HG02588 (cell line): ENCODE results near the gene MAP3K20.
"Not testable (repeated sequence)": the region's sequence is repeated elsewhere in the genome, so short reads cannot be mapped to it uniquely, and the experiment has no call there.

Source experiments
- ATAC-seq: cut with Tn5 transposase; IDR thresholded peaks from one replicate; pipeline ENCODE4 v1.9.1; 2021; ENCODE audit warnings: mild to moderate bottlenecking, moderate library complexity; ENCODE audit not compliant: unreplicated experiment

The MAP3K20 gene

GRCh38 chr2:173119069-173119807, 43.6 kb downstream of the MAP3K20 start:
- ATAC-seq = peak; percentile 42

DNA sequence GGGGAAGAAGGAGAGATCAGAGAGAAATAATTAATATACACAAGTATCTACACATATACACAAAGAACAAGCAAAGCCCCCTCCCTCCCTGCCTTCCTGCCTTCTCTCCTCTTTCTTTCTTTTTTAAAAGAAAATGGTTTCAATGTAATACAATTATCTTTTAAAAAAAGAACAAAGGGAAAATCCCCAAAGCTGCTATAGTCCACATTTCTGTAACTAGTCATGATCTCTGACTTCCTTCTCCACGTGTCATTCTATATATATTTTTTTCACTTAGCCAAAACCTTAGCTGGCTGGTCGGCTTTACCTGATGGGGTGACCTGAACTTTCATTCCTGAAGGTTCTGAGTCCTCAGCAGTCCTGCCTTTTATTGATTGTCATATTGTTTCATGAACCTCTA, 44.3 kb downstream of the MAP3K20 start:
- ATAC-seq = no peak

DNA sequence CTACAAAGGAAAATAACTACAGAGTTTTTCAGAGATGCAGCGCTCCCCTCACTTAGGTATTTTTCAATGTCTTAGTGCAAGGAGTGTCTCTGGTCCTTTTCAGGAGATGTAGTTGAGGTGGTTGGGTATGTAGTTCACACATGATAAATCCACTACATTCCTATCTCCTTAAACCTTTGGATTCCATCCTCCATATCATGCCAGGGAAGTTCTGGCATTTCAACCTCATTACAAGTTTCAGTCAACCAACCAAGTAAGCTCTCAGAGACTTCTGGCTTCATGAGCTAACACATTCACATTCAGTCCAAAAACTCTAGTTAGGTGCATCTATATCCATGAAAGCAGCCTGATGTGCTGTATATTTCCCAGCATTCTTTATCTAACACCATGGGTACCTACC, 47.3 kb downstream of the MAP3K20 start:
- no peak for ATAC-seq

- no peak for ATAC-seq
These were observed 48.8 kb downstream of the MAP3K20 start for GRCh38 chr2:173124441-173124840.

- ATAC-seq = no peak
These were observed 51.2 kb downstream of the MAP3K20 start for GRCh38 chr2:173126819-173127218.

- not testable (repeated sequence) for ATAC-seq
These were observed 52.5 kb downstream of the MAP3K20 start for GRCh38 chr2:173128132-173128531.

GRCh38 chr2:173130496-173131465, 55.1 kb downstream of the MAP3K20 start:
- no peak for ATAC-seq

GRCh38 chr2:173132531-173132930, 56.9 kb downstream of the MAP3K20 start:
- ATAC-seq = no peak

- ATAC-seq = no peak
These were observed 59.1 kb downstream of the MAP3K20 start for GRCh38 chr2:173134703-173135102.

DNA sequence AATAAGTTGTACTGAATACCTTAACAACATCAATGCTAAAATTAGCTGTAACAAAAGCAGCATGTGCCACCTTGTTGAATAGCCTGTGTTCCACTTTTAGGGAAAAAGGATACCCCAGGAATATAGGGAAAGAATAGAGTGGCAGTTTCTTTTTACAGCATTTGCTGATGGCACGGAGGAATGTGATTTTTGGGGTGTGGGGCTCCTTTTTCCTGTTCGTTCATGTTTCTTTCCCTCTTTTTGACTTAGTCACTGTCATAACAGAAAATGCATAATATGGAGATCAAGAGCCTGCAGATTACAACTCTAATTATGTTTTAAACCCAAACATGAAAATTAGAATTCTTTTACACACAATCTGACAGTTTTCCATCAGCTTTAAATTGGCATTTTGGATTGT, 60.4 kb downstream of the MAP3K20 start:
- no peak for ATAC-seq

- no peak for ATAC-seq
These were observed 61.0 kb downstream of the MAP3K20 start for GRCh38 chr2:173136599-173136998.

DNA sequence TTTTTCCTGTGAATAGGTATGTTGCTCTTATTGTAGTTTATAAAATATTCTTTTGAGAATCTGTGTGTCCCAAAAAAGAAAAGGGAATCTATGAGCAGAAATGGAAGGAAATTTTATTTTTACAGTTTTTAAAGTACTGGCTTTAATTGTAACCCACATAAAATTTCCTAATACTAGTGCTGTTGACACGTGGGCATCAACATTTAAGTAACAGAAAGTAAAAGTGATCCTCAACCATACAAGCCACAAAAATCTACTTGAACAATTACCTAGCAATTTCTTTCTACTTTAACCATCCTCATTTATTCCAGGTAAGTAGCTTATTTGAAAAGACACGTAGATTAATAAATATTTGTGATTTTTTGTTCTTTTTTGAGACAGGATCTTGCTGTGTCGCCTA, 62.0 kb downstream of the MAP3K20 start:
- no peak for ATAC-seq

GRCh38 chr2:173138962-173139361, 63.3 kb downstream of the MAP3K20 start:
- no peak for ATAC-seq

- ATAC-seq = no peak
These were observed 66.0 kb downstream of the MAP3K20 start for GRCh38 chr2:173141666-173142065.

DNA sequence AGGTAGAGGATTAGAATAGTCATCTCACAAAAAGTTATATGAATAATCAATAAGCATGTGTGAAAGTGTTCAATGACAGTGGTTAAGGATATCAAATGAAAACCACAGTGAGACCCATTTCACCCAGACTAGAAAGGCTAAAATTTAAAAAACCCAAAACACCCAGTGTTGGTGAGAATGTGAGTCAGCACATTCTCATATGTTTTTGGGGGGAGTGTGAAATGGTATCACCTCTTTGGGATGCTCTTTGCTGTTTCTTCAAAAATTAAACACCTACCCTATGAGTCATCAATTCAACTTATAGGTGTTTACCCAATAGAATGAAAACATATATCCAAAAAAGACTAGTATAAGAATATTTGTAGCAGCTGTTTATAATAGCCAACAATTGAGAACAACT, 69.8 kb downstream of the MAP3K20 start:
- ATAC-seq = no peak

GRCh38 chr2:173146590-173146989, 70.9 kb downstream of the MAP3K20 start:
- no peak for ATAC-seq

- ATAC-seq = no peak
These were observed 72.9 kb downstream of the MAP3K20 start for GRCh38 chr2:173148520-173148919.

DNA sequence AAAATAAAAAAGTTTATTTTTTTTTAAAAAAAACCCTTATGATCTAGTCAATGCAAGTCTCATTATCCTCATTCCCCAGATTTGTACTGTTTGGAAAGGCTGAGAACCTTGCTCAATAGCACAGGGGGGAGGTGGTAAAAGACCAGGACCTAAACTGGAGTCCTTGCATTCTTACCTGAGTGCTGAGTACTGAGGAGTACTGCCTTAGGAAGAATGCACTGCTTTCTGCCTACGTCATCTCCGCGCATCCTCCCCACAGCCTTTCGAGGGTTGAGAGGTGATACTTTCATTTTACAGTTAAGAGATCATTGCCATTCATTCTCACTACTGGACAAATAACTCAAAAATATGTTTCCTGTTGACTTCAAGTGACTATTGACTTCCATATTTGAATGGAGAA, 73.8 kb downstream of the MAP3K20 start:
- ATAC-seq = peak; percentile 81

GRCh38 chr2:173150087-173150486, 74.4 kb downstream of the MAP3K20 start:
- ATAC-seq = no peak

- no peak for ATAC-seq
These were observed 75.3 kb downstream of the MAP3K20 start for GRCh38 chr2:173150963-173151362.

DNA sequence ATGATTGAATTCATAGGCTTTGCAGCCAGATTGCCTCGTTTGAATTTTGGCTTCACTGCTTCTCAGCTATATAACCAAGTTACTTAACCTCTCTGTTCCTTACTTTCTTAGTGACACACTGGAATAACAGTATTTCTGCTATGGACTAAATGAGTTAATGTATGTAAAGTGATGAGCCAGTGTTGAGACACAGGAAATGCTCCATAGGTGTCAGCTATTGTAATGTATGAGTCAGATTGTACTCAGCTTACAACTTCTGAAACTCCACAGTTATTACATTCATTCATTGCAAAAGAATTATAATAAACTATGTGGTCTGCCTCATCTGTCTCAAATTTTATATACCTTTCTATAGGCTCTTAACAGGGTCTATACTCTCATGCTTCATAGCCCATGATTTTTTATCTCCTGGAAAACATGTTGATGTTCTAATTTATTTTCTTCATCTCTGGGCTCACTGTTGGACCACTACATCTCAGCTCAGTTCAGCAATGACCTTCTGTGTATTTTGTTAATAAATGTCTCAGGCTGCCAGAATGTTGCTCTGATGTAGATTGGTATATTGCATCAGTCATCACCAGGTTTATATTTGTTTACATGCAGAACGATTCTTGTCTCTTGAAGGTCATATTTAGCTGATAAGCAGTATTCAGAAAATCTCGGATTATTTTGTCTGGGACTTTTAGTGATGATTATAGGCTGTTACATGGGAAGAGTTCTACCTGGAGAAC, 76.2 kb downstream of the MAP3K20 start:
- peak; percentile 65 for ATAC-seq
